Spleen (tissue), 11 donors: ENCODE data around the gene DNAH14. TPM values are rescaled to one million over a fixed set of nuclear protein-coding genes. Genes with fewer than 3 reads are reported as not detected.

Experiments
- DNase-seq: peaks from one replicate; pipeline ENCODE4 v3.0.0-alpha.2; 2020
- H3K27ac ChIP-seq, 8 donors: fragments of 200-600 bp; sonication (generic) in 7 of 8; 1 replicate in 4 of 8; 2 replicates in 4 of 8; pipeline versions ENCODE4 v1.5.0 to v1.8.0; 2016 to 2021; ENCODE audit warnings: inconsistent platforms in 4 of 8, mild to moderate bottlenecking in 4 of 8, moderate library complexity in 1 of 8
- H3K27me3 ChIP-seq, 7 donors: fragments of 200-600 bp; sonication (generic) in 6 of 7; replicated peaks in 1 of 7; 1 replicate in 4 of 7; 2 replicates in 3 of 7; pipeline versions ENCODE4 v1.5.0 to v1.8.0; 2016 to 2021; ENCODE audit warnings: inconsistent platforms in 3 of 7, mild to moderate bottlenecking in 1 of 7
- H3K36me3 ChIP-seq, 6 donors: fragments of 200-600 bp; sonication (generic) in 5 of 6; 1 replicate in 4 of 6; 2 replicates in 2 of 6; pipeline versions ENCODE4 v1.5.0 to v1.8.0; 2016 to 2021; ENCODE audit warnings: inconsistent platforms in 2 of 6
- H3K4me1 ChIP-seq, 6 donors: fragments of 200-600 bp; sonication (generic) in 5 of 6; 1 replicate in 3 of 6; 2 replicates in 3 of 6; pipeline versions ENCODE4 v1.5.0 to v1.8.0; 2016 to 2021; ENCODE audit warnings: inconsistent platforms in 3 of 6
- H3K4me3 ChIP-seq, 8 donors: fragments of 200-600 bp; sonication (generic) in 7 of 8; 1 replicate in 4 of 8; 2 replicates in 4 of 8; pipeline versions ENCODE4 v1.5.0 to v1.8.0; 2016 to 2021; ENCODE audit warnings: inconsistent platforms in 4 of 8, mild to moderate bottlenecking in 4 of 8, moderate library complexity in 2 of 8
- H3K9me3 ChIP-seq, 8 donors: fragments of 200-600 bp; sonication (generic) in 7 of 8; 1 replicate in 4 of 8; 2 replicates in 4 of 8; pipeline versions ENCODE4 v1.5.0 to v1.8.0; 2016 to 2021; ENCODE audit warnings: inconsistent platforms in 4 of 8
- POLR2A ChIP-seq, 3 donors: fragments of 450-650 bp; IDR thresholded peaks; one replicate each; pipeline ENCODE4 v1.5.1; 2017; ENCODE audit warnings: antibody characterized with exemption in 3 of 3, mild to moderate bottlenecking in 1 of 3
- POLR2AphosphoS5 ChIP-seq, 3 donors: sonication (generic); formaldehyde crosslinking; IDR thresholded peaks; one replicate each; pipeline ENCODE4 v1.5.1; 2017; ENCODE audit warnings: antibody characterized with exemption in 3 of 3
- WGBS, 5 donors: extraction: QIAGEN DNeasy Blood & Tissue Kit in 3 of 5; methylation state at CpG; one replicate each; pipeline versions ENCODE4 v1.1.5 to v1.1.7; 2013 to 2018; 5-methylcytosine and 5-hydroxymethylcytosine counted together
- intact Hi-C: fragments of 100-400 bp; cut with DNase I; formaldehyde crosslinking; loops from one replicate; pipeline ENCODE4 v1.15.0; 2023; ENCODE audit warnings: low total_unique reads
- polyA plus RNA-seq, 3 donors: library from polyadenylated mRNA; stranded (reverse); fragments of 200-250 nt; gene quantifications; one replicate each; pipeline ENCODE4 v1.2.1, GENCODE V29; 2013
- total RNA-seq, 7 donors: library from RNA; depleted of rRNA in 3 of 7; stranded (reverse); fragments of >200 nt in 3 of 7; fragmentation: NEBNext Ultra II Directional in 4 of 7; extraction: Animal tissue kit (Norgen Biotek cat#: 25700) in 4 of 7; gene quantifications; one replicate each; pipeline versions ENCODE4 v1.1.0 to v1.2.1, GENCODE V29; 2016 to 2021
- TF ChIP-seq, protein P1 (sequence below), 11 experiments: fragments of 200-600 bp in 7 of 11; fragments of 450-650 bp in 4 of 11; sonication (generic) in 4 of 11; IDR thresholded peaks in 8 of 11; conservative IDR thresholded peaks in 3 of 11; 1 replicate in 7 of 11; 2 replicates in 4 of 11; pipeline versions ENCODE4 v1.4.0 to v1.8.0; 2016 to 2021; ENCODE audit warnings: antibody characterized with exemption in 11 of 11, inconsistent platforms in 4 of 11, mild to moderate bottlenecking in 1 of 11
- donor health status: healthy with polysubstance abuse.
- donor health status: DM: no; HTN: no; CAD: no; lungs with moderate emphysema.
- donor health status: DM: no; HTN: no; CAD: no.
- donor health status: Bipolar disorder and iron deficiency.
- donor health status: healthy.
- donor health status: DM: no; HTN: no; CAD: no.
- donor health status: DM: yes; HTN: yes; CAD: no.

Gene DNAH14
- total and polyA plus RNA-seq, 10 donors = 0.70 to 6.4 (median 4.8) TPM

DNA sequence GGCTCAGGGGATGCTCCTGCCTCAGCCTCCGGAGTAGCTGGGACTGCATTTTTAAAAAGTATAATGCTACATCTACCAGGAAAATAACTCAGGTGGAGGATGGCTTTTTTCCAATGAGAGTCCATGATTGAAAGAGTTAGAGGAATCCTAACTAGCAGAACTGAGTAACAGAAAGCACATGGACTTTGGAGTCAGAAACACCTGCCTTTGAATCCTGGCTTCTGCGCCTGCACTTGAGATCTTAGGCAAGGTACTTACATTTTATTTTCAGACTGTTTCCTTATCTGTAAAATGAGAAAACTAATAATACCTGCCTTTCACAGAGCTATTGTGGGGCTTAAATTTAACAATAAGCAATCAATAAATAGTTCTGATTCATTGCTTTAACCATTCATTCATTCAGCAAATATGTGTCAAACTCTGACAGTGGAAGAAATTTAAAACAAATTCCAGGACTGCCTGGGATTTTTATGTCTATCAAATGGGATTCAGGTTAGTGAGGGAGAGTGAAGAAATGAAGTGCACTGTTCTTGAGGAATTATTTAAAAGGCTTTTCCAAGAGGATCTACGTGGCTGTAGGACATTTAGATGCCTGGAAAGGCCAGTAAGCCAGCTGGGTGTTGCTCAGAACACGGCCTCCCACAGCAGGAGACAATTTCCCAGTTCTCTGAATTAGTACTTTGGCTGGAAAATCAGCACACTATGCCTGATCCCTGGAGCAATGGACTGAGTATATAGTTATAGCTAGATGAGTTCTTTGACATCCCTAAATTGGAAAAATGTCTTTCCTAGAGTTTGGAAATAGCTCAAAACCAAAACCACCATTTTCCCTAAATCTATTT lies 511.1 kb downstream of the DNAH14 start:
- H3K27ac ChIP-seq = peak overlapping the region in 1 of 8 donors; percentile 90
- DNase-seq = no peak
- intact Hi-C loops = no loop called here

DNA sequence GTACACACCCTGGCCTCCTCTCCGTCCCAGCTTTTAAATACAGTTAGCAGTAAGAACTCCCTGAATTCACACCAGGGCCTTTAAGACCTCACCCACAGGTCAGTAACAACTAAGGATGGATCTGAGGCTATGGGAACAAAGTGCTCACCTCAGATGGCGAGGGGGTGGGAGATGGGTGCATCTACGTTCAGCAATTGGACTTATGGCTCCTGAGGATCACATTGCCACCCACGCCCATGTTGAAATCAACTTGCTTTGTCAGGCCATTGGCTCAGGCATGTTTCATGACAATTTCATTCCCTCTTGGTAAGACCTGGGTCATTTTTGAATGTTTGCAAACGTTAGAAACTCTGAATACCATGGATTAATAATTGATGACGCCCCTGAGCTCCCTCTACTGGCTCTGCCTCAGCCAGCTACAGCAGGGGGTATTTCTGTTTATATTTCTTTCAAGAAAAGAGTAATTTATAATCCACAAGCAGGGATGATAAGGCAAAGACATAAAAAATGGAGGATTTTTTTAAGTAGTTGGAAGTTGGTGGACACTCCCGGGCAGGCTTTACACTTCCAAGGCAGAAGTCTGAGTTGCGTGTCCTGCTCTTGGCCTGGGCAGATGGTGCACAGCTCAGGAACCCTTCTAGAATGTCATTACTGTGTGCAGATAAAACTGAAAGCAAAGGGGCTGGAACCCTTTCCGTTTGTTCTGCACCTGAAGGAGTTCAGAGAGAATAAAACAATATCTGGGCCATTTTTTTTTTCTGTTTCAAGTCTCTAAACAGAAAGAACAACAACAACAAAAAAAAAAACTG lies 512.0 kb downstream of the DNAH14 start:
- Histone ChIP-seq H3K9me3 (no peaks in the 10 kb centered on the region), H3K27ac (peak overlapping the region; percentile 16 to 90 (median 60)), H3K4me3 (no peak overlapping the region), H3K27me3 (no peaks in the 10 kb centered on the region), H3K36me3 (no peaks in the 10 kb centered on the region), H3K4me1 (peaks cover 21 to 56% (median 49%) of the 10 kb centered on the region in 6 donors)
- 61 to 72% (median 65%) methylated on average over 9 of the region's 9 CpGs for WGBS, 5 donors
- intact Hi-C loops = no loop called here
- TF ChIP-seq, protein P1, sequence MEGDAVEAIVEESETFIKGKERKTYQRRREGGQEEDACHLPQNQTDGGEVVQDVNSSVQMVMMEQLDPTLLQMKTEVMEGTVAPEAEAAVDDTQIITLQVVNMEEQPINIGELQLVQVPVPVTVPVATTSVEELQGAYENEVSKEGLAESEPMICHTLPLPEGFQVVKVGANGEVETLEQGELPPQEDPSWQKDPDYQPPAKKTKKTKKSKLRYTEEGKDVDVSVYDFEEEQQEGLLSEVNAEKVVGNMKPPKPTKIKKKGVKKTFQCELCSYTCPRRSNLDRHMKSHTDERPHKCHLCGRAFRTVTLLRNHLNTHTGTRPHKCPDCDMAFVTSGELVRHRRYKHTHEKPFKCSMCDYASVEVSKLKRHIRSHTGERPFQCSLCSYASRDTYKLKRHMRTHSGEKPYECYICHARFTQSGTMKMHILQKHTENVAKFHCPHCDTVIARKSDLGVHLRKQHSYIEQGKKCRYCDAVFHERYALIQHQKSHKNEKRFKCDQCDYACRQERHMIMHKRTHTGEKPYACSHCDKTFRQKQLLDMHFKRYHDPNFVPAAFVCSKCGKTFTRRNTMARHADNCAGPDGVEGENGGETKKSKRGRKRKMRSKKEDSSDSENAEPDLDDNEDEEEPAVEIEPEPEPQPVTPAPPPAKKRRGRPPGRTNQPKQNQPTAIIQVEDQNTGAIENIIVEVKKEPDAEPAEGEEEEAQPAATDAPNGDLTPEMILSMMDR (IDR thresholded peaks at IDR 0.05 in 8 of 11, conservative IDR thresholded peaks at IDR 0.05 in 3 of 11) = peak in 2 of 11 experiments; percentile 6 to 18
- TF ChIP-seq POLR2A (IDR thresholded peaks at IDR 0.05) = no peak
- no peak for DNase-seq

More for the DNA sequence above, 511.1 kb downstream of the DNAH14 start:
- TF ChIP-seq POLR2AphosphoS5 (IDR thresholded peaks at IDR 0.05) (no peak), POLR2A (IDR thresholded peaks at IDR 0.05) (no peak)
- TF ChIP-seq, protein P1 (IDR thresholded peaks at IDR 0.05 in 8 of 11, conservative IDR thresholded peaks at IDR 0.05 in 3 of 11) = no peak
- Histone ChIP-seq H3K9me3 (no peaks in the 10 kb centered on the region), H3K4me1 (peaks cover 14 to 55% (median 44%) of the 10 kb centered on the region in 6 donors), H3K4me3 (no peak overlapping the region), H3K27me3 (no peaks in the 10 kb centered on the region), H3K36me3 (no peaks in the 10 kb centered on the region)
- 81 to 96% (median 93%) methylated on average over 4 of the region's 4 CpGs for WGBS, 5 donors

DNA sequence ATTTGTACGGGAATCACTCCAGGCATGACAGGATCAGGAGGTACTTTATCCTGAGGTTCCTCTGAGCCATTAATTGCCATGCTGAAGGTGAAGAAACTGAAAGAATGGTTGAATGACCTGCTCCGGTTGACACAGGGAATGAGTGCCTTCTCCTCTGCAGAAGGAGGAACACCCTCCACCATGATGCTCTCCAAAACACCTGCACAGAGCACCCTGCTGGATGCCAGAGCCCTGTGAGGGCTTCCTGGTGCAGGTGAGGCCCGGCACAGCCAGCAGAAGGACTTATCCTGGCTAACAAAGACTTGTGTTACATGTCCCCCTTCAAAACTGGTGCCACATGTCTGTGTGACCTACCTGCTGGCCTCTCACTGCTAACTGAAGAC lies 512.6 kb downstream of the DNAH14 start:
- Histone ChIP-seq H3K4me3 (no peak overlapping the region), H3K9me3 (no peaks in the 10 kb centered on the region), H3K27ac (peak overlapping the region; percentile 16 to 90 (median 60)), H3K4me1 (peaks cover 21 to 61% (median 55%) of the 10 kb centered on the region in 6 donors), H3K36me3 (no peaks in the 10 kb centered on the region), H3K27me3 (no peaks in the 10 kb centered on the region)
- intact Hi-C loops = no loop called here
- WGBS, 5 donors = 60 to 80% (median 67%) methylated on average over 3 of the region's 3 CpGs
- TF ChIP-seq, protein P1 (IDR thresholded peaks at IDR 0.05 in 8 of 11, conservative IDR thresholded peaks at IDR 0.05 in 3 of 11) = no peak
- TF ChIP-seq POLR2A (IDR thresholded peaks at IDR 0.05) (no peak), POLR2AphosphoS5 (IDR thresholded peaks at IDR 0.05) (no peak)
- no peak for DNase-seq
